Stimulated activated CD4-positive, alpha-beta T cell treated with anti-CD3 and anti-CD28 coated beads, TNF-alpha, amount 100 ng/mL, for 48 hours (primary cell): ENCODE measurements around the gene RABAC1.
"Not testable (repeated sequence)": the region's sequence is repeated elsewhere in the genome, so short reads cannot be mapped to it uniquely, and the experiment has no call there.

ENCODE experiments used
- DNase-seq, 3 donors: peaks; one replicate each; pipeline ENCODE4 v3.0.0-alpha.2; 2020; ENCODE audit warnings: low read depth in 3 of 3

Gene RABAC1

DNA sequence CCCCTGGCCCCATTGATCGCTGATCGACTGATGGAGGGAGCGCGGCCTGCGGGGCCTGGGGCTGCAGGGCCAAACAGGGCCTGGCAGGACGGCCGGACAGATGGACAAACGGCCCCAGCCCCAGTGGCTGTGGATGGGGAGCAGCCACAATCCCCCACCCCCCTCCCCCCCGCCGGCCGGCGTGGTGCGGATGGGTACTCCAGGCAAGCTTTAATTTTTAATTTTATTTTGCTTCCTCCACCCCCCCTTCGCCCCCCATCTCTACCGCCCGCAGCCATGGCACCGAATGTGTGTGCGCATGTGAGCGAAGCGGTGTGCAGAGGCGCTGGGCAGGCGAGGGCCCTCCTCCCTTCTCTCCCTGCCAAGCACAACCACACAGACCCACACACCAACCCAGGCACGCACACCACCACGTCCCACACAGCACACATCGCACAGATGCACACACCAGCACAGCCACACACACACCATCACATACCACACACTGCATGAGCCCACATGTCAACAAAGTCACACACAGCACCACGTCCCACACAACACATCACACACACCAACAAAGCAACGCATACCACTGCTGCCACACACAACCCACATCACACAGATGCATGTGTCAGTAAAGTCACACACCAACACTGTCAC is 43.2 kb downstream of the RABAC1 start:
- no peak for DNase-seq

DNA sequence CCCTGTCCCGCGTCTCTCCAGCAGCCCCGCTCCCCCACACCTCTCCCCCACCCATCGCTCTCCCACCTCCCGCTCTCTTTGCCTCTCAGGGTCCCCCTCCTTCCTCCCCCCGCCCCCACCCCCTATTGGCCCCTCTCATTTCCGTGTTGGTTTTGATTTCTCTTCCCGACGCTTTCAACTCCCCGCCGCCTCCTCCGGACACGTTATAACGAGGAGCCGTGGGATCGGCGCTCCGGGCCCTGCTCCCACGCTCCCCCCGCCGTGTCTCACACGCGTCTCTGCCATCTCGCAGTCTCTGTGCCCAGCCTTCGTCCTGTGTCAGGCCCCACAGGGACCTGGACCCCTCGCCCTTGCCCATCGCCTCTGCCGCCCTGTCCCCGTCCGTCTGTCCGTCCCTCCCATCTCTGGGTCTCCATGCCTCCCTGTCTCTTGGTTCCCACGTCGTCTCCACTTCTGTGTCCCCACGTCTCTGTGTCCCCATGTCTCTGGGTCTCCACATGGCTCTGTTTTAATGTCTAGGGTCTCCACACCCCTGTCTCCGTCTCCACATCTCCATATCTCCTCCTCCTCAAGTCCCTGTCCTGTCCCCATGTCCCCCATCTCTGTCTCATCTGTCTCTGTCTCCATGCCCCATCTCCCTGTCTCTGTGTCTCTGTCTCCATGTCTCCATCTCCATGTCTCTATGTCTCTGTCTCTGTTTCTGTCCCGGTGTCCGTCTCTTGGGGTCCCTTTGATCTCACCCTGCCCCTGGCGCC is 43.9 kb downstream of the RABAC1 start:
- no peak for DNase-seq

DNA sequence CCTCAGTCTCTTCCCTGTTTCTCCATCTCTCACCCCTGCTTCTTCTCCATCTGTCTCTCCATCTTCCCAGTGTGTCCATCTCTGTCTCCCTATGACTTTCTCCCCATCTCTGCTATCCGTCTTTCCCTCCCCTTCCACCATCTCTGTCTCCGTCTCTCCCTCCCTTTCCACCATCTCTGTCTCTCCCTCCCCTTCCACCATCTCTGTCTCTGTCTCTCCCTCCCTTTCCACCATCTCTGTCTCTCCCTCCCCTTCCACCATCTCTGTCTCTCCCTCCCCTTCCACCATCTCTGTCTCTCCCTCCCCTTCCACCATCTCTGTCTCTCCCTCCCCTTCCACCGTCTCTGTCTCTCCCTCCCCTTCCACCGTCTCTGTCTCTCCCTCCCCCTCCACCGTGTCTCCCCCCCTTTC is 44.7 kb downstream of the RABAC1 start:
- not testable (repeated sequence) for DNase-seq

DNA sequence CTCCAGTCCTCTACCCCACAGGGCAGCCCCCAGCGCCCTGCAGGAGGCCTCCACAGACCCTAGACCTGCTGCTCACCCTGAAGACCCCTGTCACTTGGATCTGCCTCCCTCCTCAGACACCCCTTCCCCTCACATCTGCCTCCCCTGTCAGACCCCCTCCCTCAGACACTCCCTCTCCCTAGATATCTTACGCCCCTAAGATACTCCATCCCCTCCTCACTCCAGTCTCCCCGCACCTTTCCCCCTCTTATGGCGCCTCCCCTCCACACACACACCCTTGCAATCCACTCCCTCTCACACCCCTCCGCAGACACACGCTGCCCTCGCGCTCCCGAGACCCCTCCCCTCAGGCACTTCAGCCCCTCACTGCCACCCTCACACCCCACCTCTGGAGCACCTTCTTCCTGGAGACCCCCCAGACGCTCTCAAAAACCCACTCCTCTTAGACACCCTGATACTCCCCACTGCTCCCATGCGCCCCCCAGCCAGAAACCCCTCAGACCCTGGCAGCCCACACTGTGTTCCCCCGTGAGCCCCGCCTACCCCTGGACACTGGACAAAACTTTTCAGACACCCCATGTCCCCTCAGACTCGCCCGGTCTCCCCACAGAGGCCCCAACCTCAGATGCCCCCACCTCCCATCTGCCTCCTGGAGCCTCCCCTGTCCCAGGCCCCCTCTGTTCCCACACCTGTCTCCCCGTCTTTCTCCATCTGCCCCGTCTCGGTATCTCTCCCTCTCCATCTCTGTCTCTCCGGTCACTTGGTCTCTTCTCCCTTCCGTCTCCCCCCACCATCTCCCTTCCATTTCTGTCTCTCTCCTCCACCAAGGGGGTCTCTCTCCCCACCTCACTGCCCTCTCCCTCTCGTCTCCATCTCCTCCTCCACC is 45.3 kb downstream of the RABAC1 start:
- no peak for DNase-seq

DNA sequence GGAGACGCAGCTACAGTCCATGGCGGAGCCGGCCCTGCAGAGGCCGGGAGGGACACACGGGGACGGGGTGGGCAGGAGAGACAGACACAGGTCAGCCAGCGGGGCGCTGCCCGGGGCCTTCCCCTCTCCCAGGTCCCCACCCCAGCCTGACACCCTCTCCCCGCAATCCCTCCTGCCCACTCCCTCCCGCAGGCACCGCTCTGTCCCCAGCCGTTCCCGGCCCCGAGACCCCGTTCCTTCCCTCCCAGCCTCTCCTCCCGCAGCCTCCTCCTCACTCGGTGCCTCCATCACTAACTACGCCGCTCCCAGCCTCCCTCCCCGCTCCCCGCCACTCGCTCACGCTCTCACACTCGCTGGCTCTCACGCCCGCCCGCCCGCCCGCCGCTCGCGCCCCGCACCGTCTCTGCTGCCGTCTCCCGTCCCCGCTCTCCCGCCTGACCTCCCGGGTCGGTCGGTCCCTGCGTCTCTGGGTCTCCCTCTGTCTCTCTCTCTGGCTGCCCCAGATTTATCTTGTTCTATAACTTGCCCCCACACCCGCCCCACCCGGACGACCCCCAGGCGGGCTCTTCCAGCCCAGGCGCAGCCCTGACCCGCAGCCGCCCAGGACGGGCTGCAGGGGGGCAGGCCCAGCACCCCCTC is 46.1 kb downstream of the RABAC1 start:
- no peak for DNase-seq

DNA sequence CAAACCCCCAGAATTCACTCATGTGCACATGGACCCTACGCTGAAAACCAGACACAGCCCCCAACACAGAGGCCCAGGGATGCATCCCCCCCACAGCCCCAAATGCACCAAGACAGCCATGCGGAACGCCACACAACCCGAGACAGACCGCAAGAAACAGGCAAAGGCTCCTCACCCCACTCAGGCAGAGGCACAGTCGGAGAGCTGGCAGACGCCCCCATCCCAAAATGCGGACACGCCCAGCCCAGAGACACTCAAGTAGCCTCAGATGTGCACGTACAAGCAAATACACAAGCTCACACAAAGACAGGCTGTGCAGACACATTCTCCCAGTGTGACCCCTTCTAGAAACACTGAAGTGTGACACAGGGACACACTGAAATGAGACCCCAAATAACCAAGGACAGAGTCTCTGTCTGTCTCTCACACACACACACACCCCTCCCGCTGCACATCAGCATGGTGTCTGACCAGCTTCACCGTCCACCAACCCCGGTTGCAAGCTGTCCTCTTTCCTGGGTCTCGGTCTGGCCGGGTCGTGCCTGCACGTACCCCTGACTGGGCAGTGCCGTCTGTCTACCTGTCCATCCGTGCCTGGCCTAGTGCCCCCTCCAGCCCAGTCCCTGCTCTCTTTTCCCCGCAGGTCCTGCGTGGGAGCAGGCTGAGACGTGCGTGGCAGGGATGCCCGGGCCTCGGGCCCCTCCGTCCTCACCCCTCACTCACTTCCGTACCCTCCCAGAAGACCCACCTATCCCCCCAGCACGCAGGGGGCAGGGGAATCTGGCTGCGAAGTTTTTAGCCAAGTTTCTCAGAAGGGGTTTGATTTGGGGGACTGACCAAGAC is 47.0 kb downstream of the RABAC1 start:
- DNase-seq: no peak

DNA sequence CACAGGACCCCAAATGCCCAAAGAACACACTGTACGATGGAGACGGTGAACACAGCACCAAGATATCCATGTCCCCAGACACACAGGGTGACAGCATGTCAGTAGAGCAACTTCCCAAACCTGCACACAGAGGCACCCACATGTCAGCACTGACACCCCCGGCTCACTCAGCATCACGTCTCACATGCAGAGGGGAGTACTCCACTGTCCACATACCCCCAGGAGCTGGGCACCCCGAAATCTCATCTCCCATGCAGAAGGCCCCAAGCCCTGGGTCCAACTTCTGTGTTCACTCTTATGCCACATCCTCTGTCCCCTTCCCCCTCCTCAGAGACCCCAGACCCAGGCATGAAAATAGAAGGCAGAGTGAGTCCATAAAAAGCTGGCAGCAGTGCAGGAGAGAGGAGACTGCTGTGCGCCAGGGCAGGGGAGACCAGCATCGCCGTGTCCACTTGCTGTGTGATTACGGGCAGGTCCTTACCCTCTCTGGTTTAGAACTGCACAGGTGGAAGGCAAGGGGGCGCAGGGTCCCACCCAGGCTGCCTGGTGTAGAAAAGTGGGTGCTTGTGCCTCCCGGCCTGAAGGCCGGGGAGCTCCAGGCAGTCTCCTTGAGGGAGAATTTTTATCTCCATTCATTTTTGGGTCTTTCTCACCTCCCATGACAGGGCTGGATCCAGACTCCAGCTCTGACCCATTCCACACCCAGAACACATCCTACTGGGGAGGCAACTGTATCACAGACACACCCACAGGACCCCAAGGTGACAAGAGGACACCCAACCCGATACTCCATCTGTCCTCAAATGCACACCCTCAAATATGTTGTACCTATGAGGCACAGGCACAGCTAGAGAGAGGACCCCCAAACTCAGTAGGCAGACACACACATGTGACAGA is 47.9 kb downstream of the RABAC1 start:
- DNase-seq: no peak

DNA sequence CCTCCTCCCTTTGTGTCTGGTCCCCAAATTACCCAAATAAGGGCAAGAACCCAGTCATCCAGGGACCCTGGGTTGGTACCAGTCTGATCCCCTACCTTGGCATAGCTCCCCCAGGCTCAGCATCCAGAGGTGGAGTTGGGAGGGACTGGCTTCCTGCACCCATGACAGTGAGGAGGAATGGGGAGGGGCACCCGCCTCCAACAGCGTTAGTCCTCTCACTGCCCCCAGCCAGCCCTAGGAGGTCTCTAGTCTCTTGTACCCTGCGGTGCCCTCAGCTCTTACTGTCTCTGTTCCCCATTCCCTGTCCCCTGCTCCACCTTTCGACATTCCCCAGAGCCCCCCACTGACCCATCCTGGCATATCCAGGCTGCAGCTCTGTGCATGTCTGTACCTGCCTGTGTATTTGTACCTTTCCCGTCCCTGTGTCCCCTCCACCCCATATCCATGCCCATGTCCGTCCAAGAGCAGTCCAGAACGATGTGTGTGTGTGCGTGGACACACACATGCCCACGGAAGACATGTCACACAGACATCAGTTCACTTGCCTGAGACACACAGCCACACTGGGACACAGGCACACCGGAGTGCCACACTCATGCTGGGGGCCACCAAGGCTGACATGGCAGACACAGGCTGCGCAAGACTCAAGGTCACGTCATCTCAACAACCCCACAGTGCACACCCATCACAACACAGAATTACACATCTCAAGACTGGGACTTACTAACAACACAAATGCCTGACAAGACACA is 48.7 kb downstream of the RABAC1 start:
- no peak for DNase-seq

DNA sequence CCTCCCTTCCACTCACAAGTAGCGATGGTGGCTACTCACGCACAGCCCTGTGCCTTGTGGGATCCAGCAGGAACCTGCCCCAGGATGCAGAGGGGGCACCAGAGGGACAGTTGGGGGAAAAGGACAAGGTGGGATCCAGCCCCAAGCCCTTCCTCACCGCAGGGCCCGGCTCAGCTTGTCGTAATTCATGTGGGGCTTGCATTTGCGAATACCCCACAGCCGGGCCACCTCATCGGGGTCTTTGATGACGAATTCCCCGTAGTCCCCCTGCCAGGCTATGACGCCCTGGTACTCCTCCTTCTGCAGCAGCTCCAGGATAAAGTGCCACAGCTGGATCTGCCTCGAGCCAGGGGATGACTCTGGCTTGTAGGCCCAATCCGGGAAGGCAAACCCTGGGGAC is 49.4 kb downstream of the RABAC1 start:
- no peak for DNase-seq

DNA sequence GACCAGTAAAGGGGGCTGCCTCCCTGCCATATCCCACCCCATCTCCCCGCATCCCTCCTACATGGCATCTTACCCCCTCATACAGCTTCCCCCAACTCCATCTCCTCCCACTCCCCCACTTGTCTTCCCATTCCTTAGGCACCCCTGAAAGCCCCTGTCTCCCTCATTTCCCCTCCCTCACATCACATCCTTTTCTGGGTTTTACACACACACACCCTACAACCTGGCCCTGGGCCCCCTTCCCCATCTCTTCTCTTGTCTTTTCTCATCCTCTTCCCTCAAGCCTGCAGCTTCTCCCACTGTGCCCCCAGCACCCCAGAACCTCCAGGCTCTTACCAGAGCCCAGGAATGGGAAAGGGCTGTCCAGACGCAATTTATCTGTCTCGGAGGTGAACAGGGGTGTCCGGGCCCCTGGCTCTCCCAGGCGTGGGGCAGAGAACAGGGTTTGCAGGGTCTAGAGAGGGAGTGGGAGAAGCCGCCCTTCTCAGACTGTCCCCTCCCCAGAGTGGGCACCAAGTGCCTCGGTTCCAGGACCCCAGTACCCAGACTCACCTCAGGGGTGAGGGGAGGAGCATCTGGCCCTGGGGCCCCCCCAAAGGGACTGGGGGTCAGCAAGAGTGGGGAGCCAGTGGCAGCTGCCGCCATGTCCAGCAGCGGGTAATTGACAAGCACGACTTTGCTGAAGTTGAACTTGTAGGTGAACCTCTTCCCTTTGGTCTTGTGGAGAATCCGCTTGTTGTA is 50.2 kb downstream of the RABAC1 start:
- no peak for DNase-seq

DNA sequence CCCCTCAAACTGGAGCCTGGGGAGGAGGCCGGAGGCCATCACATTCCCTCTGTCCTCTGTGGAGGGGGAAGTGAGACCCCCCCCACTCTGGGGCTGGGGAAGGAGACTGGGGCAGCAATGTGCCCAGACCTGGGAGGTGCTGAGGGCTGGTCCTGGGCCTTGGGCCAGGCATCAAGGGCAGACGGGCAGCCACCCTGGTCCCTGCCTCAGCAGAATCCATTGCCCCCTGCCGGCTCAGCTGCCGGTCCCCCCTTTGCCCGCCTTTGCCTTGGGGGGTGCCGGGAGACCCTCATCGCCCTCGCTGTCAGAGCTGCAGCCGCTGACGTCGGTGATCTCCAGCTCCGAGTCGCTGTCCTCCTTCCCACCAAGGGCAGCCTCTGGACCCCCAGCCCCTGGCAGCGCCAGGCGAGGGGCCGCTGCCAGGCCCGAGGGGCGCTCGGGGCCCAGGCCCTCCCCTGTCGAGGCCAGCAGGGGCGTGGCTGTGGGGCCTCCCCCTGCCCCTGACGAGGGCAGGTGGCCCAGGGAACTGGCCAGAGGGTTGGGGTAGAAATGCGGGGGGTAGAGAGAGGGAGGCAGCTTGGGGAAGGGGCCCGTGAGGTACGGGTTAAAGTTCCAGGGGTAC is 51.0 kb downstream of the RABAC1 start:
- no peak for DNase-seq

DNA sequence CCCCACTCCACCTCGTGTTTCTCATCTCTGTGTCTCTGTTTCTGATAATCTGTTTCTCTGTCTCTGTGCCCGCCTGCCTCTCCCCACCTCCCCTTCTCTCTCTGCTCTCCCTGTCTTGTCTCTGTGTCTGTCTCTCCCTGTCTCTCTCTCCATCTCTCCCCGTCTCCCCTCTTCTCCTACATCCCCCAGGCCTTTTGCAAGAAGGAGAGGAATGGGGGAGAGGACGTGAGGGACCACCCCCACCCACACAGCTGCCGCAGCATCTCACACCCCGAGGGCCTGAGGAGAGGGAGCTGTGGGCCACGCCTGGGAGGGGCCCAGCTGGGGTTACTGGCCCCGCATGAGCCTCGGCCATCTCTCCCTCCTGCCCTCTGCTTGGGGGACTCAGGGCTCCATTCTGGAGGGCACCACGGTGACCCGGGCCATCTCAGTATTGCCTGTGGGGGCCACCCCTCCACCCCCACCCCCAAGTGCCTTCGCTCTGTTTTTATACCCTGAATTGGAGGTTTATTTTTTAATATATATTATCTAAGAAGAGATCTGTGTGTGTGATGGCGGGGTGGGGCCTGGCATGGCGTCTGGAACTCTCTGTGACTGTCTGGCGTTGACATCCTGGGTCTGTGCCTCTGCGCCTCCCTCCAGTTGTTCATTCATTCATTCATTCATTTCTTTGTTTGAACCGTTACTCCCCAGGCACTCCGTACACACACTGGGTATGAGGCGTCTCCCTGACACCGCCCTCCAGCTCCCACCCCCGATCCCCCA is 52.0 kb downstream of the RABAC1 start:
- DNase-seq: no peak
